GM19467 (cell line): ENCODE results near the gene ST7.
"Not testable (repeated sequence)": the region's sequence is repeated elsewhere in the genome, so short reads cannot be mapped to it uniquely, and the experiment has no call there.

ENCODE experiments used
- ATAC-seq: cut with Tn5 transposase; IDR thresholded peaks from one replicate; pipeline ENCODE4 v1.9.1; 2021; ENCODE audit warnings: mild to moderate bottlenecking, moderate library complexity; ENCODE audit not compliant: unreplicated experiment

ST7 gene

GRCh38 chr7:116975024-116975423, 21.7 kb downstream of the ST7 start:
- ATAC-seq = not testable (repeated sequence)

GRCh38 chr7:116977172-116977571, 23.9 kb downstream of the ST7 start:
- ATAC-seq = no peak

GRCh38 chr7:116978006-116978405, 24.7 kb downstream of the ST7 start:
- ATAC-seq = no peak

GRCh38 chr7:116979430-116979829, 26.1 kb downstream of the ST7 start:
- no peak for ATAC-seq

GRCh38 chr7:116980354-116980753, 27.1 kb downstream of the ST7 start:
- ATAC-seq = no peak

GRCh38 chr7:116981939-116982338, 28.6 kb downstream of the ST7 start:
- no peak for ATAC-seq

GRCh38 chr7:116984511-116984910, 31.2 kb downstream of the ST7 start:
- ATAC-seq = no peak

GRCh38 chr7:116984917-116985316, 31.6 kb downstream of the ST7 start:
- peak; percentile 52 for ATAC-seq

GRCh38 chr7:116985575-116985974, 32.3 kb downstream of the ST7 start:
- ATAC-seq = no peak

GRCh38 chr7:116986611-116987565, 33.6 kb downstream of the ST7 start:
- ATAC-seq = no peak

- ATAC-seq = no peak
Measured at GRCh38 chr7:116988363-116988989, 35.2 kb downstream of the ST7 start.

GRCh38 chr7:116990056-116990455, 36.8 kb downstream of the ST7 start:
- no peak for ATAC-seq

- ATAC-seq = no peak
Measured at GRCh38 chr7:116991233-116991632, 37.9 kb downstream of the ST7 start.

GRCh38 chr7:116994611-116995010, 41.3 kb downstream of the ST7 start:
- ATAC-seq = no peak

GRCh38 chr7:116997972-116998371, 44.7 kb downstream of the ST7 start:
- ATAC-seq = no peak

- no peak for ATAC-seq
Measured at GRCh38 chr7:116998567-116999175, 45.4 kb downstream of the ST7 start.

- ATAC-seq = no peak
Measured at GRCh38 chr7:116999311-116999710, 46.0 kb downstream of the ST7 start.

- no peak for ATAC-seq
Measured at GRCh38 chr7:117001283-117001682, 48.0 kb downstream of the ST7 start.

GRCh38 chr7:117004899-117005298, 51.6 kb downstream of the ST7 start:
- no peak for ATAC-seq

GRCh38 chr7:117005449-117005848, 52.1 kb downstream of the ST7 start:
- no peak for ATAC-seq

- no peak for ATAC-seq
Measured at GRCh38 chr7:117006907-117007684, 53.8 kb downstream of the ST7 start.
